ENCODE results near the gene XBP1. TPM values are rescaled to one million over a fixed set of nuclear protein-coding genes. Genes with fewer than 3 reads are reported as not detected.
"Not testable (repeated sequence)": the region's sequence is repeated elsewhere in the genome, so short reads cannot be mapped to it uniquely, and the experiment has no call there.

The XBP1 gene
- polyA plus RNA-seq, 1 of the 3 experiments (the other 2 are of a cell fraction): 55.6 TPM

DNA sequence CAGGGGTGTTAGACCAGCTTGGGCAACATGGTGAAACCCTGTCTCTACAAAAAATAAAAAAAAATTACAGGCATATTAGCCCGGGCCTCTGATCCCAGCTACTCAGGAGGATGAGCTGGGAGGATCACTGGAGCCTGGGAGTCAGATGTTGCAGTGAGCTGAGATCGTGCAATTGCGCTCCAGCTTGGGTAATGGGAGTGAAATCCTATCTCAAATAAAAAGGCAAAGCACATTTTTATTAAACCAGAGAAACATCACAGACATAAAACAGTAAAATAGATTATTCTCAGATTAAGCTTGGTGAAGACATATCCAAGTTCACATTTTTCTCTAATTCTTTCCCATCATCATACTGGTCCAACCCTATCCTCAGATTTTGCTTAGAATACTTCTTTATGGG is 30.1 kb upstream of the XBP1 start (continued):
- TF ChIP-seq, protein P1, sequence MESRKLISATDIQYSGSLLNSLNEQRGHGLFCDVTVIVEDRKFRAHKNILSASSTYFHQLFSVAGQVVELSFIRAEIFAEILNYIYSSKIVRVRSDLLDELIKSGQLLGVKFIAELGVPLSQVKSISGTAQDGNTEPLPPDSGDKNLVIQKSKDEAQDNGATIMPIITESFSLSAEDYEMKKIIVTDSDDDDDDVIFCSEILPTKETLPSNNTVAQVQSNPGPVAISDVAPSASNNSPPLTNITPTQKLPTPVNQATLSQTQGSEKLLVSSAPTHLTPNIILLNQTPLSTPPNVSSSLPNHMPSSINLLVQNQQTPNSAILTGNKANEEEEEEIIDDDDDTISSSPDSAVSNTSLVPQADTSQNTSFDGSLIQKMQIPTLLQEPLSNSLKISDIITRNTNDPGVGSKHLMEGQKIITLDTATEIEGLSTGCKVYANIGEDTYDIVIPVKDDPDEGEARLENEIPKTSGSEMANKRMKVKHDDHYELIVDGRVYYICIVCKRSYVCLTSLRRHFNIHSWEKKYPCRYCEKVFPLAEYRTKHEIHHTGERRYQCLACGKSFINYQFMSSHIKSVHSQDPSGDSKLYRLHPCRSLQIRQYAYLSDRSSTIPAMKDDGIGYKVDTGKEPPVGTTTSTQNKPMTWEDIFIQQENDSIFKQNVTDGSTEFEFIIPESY (IDR thresholded peaks at IDR 0.05; ENCODE audit: borderline replicate concordance, low read depth): no peak
- no peak for TF ChIP-seq TCF12 (IDR thresholded peaks at IDR 0.05)
- TF ChIP-seq RXRA (IDR thresholded peaks at IDR 0.05; ENCODE audit: borderline replicate concordance, low read depth): no peak

DNA sequence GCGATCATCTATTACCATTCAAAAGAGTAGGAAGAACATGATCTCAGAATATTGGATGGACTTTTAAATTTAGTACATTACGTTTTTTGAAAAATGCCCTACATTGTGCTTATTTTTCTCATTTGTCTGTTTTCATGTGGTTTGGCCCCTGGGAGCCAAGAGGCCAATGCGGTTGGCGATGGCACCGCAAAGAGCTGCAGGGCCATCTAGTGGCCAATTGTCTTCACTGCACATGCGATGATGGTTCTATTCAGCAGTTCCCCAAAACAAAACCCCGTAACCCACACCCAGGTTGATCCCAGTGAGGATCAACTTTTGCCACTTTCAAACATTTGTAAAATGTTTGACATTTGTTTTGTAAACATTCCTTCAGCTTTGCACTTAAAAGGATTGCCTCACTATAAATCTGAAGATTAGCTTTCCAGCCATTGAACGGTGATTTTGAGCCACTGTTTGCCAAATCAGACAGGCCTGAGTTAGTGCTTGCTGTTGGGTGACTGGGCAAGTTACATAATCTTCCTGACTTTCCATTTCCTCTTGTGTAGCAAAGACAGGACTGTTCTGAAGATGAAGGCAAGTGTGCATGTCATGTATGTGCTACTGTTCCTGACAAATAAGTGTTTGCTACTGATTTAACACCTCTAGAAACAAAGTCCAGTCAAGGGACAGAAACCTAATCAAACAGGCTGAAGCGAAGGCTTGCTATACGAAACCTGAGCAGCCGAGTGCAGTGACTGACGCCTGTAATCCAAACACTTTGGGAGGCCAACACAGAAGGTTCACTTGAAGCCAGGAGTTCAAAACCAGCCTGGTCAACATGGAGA is 29.2 kb upstream of the XBP1 start:
- POLR2A ChIA-PET: interaction anchor here (1.0 kb wide), 1 partner anchor 29 kb away, joined by 5 read pairs; the partner anchor contains the start of gene XBP1
- H3K4me2 ChIP-seq: no peak overlapping the region
- WGBS (ENCODE audit: low lambda C conversion rate): 38% methylated on average over 12 of the region's 12 CpGs
- H3K9me2 ChIP-seq: no peaks in the 10 kb centered on the region
- peak; percentile 77 for DNase-seq
- CTCF ChIA-PET: interaction anchor here (0.6 to 4.5 kb wide), 64 partner anchors 10 to 1107 kb away, joined by 3 to 97 read pairs (median 4); partner anchors contain the start of genes CCDC117, CHEK2 and HSCB
- H3K36me3 ChIP-seq (replicated peaks in 1 of 2; ENCODE audit: control insufficient read depth in 1 of 2, insufficient read depth in 2 of 2, low read length in 1 of 2): no peaks in the 10 kb centered on the region
- H3K4me3 ChIP-seq (ENCODE audit: low read depth in 2 of 2, low read length in 1 of 2): peak overlapping the region in 1 of 2 experiments; percentile 31; a peak in 1 of 4 replicates
- H3F3A ChIP-seq (replicated peaks; ENCODE audit: insufficient read depth): no peaks in the 10 kb centered on the region
- no peaks in the 10 kb centered on the region for H3K9me3 ChIP-seq
- TF ChIP-seq SMC3 (IDR thresholded peaks at IDR 0.05; ENCODE audit: low read depth, low read length): peak; percentile 95
- TF ChIP-seq RAD21 (IDR thresholded peaks at IDR 0.05; ENCODE audit: low read length): peak; percentile 98
- no peak for TF ChIP-seq RXRA (IDR thresholded peaks at IDR 0.05; ENCODE audit: borderline replicate concordance, low read depth)
- TF ChIP-seq, protein P2, sequence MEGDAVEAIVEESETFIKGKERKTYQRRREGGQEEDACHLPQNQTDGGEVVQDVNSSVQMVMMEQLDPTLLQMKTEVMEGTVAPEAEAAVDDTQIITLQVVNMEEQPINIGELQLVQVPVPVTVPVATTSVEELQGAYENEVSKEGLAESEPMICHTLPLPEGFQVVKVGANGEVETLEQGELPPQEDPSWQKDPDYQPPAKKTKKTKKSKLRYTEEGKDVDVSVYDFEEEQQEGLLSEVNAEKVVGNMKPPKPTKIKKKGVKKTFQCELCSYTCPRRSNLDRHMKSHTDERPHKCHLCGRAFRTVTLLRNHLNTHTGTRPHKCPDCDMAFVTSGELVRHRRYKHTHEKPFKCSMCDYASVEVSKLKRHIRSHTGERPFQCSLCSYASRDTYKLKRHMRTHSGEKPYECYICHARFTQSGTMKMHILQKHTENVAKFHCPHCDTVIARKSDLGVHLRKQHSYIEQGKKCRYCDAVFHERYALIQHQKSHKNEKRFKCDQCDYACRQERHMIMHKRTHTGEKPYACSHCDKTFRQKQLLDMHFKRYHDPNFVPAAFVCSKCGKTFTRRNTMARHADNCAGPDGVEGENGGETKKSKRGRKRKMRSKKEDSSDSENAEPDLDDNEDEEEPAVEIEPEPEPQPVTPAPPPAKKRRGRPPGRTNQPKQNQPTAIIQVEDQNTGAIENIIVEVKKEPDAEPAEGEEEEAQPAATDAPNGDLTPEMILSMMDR (IDR thresholded peaks at IDR 0.05): peak; percentile 98
- no peaks in the 10 kb centered on the region for H3K79me2 ChIP-seq (ENCODE audit: insufficient read depth)
- no peaks in the 10 kb centered on the region for H4K20me1 ChIP-seq (ENCODE audit: insufficient read depth)
- H2AFZ ChIP-seq (ENCODE audit: low read depth): no peak overlapping the region
- H3K27me3 ChIP-seq (ENCODE audit: insufficient read depth): no peaks in the 10 kb centered on the region
- H3K9ac ChIP-seq: no peak overlapping the region
- H3K4me1 ChIP-seq (ENCODE audit: control insufficient read depth in 1 of 2, insufficient read depth in 2 of 2, low read depth in 1 of 2, low read length in 1 of 2): no peaks in the 10 kb centered on the region
- no peak overlapping the region for H3K27ac ChIP-seq (ENCODE audit: low read depth in 2 of 2, low read length in 1 of 2)

DNA sequence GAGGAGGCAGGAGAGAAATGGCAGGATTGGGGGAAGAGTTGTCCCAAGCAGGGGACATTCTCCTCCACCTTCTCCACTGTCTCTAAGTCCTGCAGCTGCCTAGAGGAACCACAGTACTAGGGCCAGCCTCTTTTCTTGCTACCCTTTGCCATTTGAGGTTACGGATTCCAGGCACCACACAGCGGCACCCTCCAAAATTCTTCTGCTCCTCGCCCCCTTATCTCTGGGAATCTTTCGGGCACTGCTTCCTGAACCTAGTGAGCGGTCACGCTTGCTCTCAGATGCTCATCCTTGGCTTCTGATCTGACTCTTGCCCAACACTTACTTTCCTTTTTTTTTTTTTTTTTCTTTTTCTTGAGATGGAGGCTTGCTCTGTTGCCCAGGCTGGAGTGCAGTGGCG is 26.6 kb upstream of the XBP1 start:
- no peaks in the 10 kb centered on the region for H3K9me3 ChIP-seq
- no peak for DNase-seq
- H3K36me3 ChIP-seq (replicated peaks in 1 of 2; ENCODE audit: control insufficient read depth in 1 of 2, insufficient read depth in 2 of 2, low read length in 1 of 2): no peaks in the 10 kb centered on the region

DNA sequence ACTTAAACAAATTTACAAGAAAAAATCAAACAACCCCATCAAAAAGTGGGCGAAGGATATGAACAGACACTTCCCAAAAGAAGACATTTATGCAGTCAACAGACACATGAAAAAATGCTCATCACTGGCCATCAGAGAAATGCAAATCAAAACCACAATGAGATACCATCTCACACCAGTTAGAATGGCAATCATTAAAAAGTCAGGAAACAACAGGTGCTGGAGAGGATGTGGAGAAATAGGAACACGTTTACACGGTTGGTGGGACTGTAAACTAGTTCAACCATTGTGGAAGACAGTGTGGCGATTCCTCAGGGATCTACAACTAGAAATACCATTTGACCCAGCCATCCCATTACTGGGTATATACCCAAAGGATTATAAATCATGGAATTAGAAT is 26.1 kb upstream of the XBP1 start:
- CTCF ChIA-PET; H3K27ac ChIP-seq (ENCODE audit: low read depth in 2 of 2, low read length in 1 of 2); H3K79me2 ChIP-seq (ENCODE audit: insufficient read depth); DNase-seq; H3K4me1 ChIP-seq (ENCODE audit: control insufficient read depth in 1 of 2, insufficient read depth in 2 of 2, low read depth in 1 of 2, low read length in 1 of 2); H4K20me1 ChIP-seq (ENCODE audit: insufficient read depth); H2AFZ ChIP-seq (ENCODE audit: low read depth); H3K36me3 ChIP-seq (replicated peaks in 1 of 2; ENCODE audit: control insufficient read depth in 1 of 2, insufficient read depth in 2 of 2, low read length in 1 of 2); H3K4me2 ChIP-seq; H3K27me3 ChIP-seq (ENCODE audit: insufficient read depth); H3K4me3 ChIP-seq (ENCODE audit: low read depth in 2 of 2, low read length in 1 of 2); H3F3A ChIP-seq (replicated peaks; ENCODE audit: insufficient read depth); H3K9me3 ChIP-seq; POLR2A ChIA-PET; H3K9ac ChIP-seq; H3K9me2 ChIP-seq: not testable (repeated sequence)
- 90% methylated on average over 4 of the region's 4 CpGs for WGBS (ENCODE audit: low lambda C conversion rate)

More for the DNA sequence above, 26.6 kb upstream of the XBP1 start:
- H3K4me1 ChIP-seq (ENCODE audit: control insufficient read depth in 1 of 2, insufficient read depth in 2 of 2, low read depth in 1 of 2, low read length in 1 of 2): no peaks in the 10 kb centered on the region
- no peaks in the 10 kb centered on the region for H3K79me2 ChIP-seq (ENCODE audit: insufficient read depth)
- no peaks in the 10 kb centered on the region for H3K27me3 ChIP-seq (ENCODE audit: insufficient read depth)
- H3K27ac ChIP-seq (ENCODE audit: low read depth in 2 of 2, low read length in 1 of 2): no peak overlapping the region
- H4K20me1 ChIP-seq (ENCODE audit: insufficient read depth): no peaks in the 10 kb centered on the region
- CTCF ChIA-PET: interaction anchor here (4.5 kb wide), 1 partner anchor 226 kb away, joined by 97 read pairs; no protein-coding TSS in a partner anchor
- H3K9me2 ChIP-seq: no peaks in the 10 kb centered on the region
- 97% methylated on average over 7 of the region's 7 CpGs for WGBS (ENCODE audit: low lambda C conversion rate)
- H2AFZ ChIP-seq (ENCODE audit: low read depth): no peak overlapping the region
- TF ChIP-seq RFX5 (IDR thresholded peaks at IDR 0.05; ENCODE audit: low read length) (no peak), TAF1 (IDR thresholded peaks at IDR 0.05; ENCODE audit: borderline replicate concordance, low read depth, low read length) (no peak)
- H3K4me2 ChIP-seq: no peak overlapping the region
- H3K9ac ChIP-seq: no peak overlapping the region
- POLR2A ChIA-PET: no interaction called here
- no peaks in the 10 kb centered on the region for H3F3A ChIP-seq (replicated peaks; ENCODE audit: insufficient read depth)
- no peak overlapping the region for H3K4me3 ChIP-seq (ENCODE audit: low read depth in 2 of 2, low read length in 1 of 2)

DNA sequence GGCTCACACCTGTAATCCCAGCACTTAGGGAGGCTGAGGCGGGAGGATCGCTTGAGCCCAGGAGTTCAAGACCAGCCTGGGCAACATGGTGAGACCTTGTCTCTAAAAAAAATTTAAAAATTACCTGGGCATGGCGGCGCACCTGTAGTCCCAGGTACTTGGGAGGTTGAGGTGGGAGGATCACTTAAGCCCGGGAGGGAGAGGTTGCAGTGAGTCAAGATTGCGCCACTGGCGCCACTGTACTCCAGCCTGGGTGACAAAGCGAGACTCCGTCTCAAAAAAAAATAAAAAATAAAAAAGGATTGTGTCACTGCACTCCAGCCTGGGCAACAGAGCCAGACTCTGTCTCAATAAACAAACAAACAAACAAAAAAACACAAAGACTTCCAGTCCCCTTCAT is 24.1 kb upstream of the XBP1 start:
- H4K20me1 ChIP-seq (ENCODE audit: insufficient read depth); H3K4me3 ChIP-seq (ENCODE audit: low read depth in 2 of 2, low read length in 1 of 2); H3K4me1 ChIP-seq (ENCODE audit: control insufficient read depth in 1 of 2, insufficient read depth in 2 of 2, low read depth in 1 of 2, low read length in 1 of 2); H2AFZ ChIP-seq (ENCODE audit: low read depth); H3K27me3 ChIP-seq (ENCODE audit: insufficient read depth); H3K9ac ChIP-seq; H3K4me2 ChIP-seq; DNase-seq; POLR2A ChIA-PET; H3K36me3 ChIP-seq (replicated peaks in 1 of 2; ENCODE audit: control insufficient read depth in 1 of 2, insufficient read depth in 2 of 2, low read length in 1 of 2); H3K79me2 ChIP-seq (ENCODE audit: insufficient read depth); H3F3A ChIP-seq (replicated peaks; ENCODE audit: insufficient read depth); H3K27ac ChIP-seq (ENCODE audit: low read depth in 2 of 2, low read length in 1 of 2); CTCF ChIA-PET; H3K9me2 ChIP-seq; H3K9me3 ChIP-seq: not testable (repeated sequence)
- 89% methylated on average over 9 of the region's 9 CpGs for WGBS (ENCODE audit: low lambda C conversion rate)
